ENCODE results near the gene ZFPM1.

GRCh38 chr16:88428616-88429386 lies 24.3 kb upstream of the ZFPM1 start:
- TF ChIP-seq CTCF (conservative IDR thresholded peaks at IDR 0.05 in 1 of 2, IDR thresholded peaks at IDR 0.05 in 1 of 2; ENCODE audit: extremely low read depth in 1 of 2, insufficient read depth in 1 of 2, low read depth in 1 of 2, low read length in 2 of 2) (peak in 1 of 2 donors; percentile 13), EZH2 (IDR thresholded peaks at IDR 0.05; ENCODE audit: borderline replicate concordance, low read length) (no peak)
